DOHH2 (cell line): ENCODE measurements around the gene AHSP.

Experiments
- CTCF ChIP-seq: fragments of 200-600 bp; sonication (generic); IDR thresholded peaks from one replicate; pipeline ENCODE4 v1.5.1; 2014; ENCODE audit warnings: antibody characterized with exemption, mild to moderate bottlenecking, low read depth, low read length; ENCODE audit not compliant: poor library complexity, severe bottlenecking
- EZH2phosphoT487 ChIP-seq: fragments of 200-600 bp; sonication (generic); IDR thresholded peaks from 2 replicates; pipeline ENCODE4 v1.6.1; 2017; ENCODE audit warnings: borderline replicate concordance, mild to moderate bottlenecking, antibody characterized with exemption, low read length, moderate library complexity, mixed read lengths

GRCh38 chr16:31488468-31489297, 39.0 kb upstream of the AHSP start:
- TF ChIP-seq CTCF (no peak), EZH2phosphoT487 (no peak)
